K562 (cell line): ENCODE measurements around the gene RFWD3. TPM values are rescaled to one million over a fixed set of nuclear protein-coding genes. Genes with fewer than 3 reads are reported as not detected.

ENCODE experiments used
- ATF7 ChIP-seq: fragments of 450-650 bp; IDR thresholded peaks from 2 replicates; pipeline ENCODE4 v1.7.1; 2014; ENCODE audit warnings: mild to moderate bottlenecking, moderate library complexity
- CHD1 ChIP-seq: fragments of 200-600 bp; sonication (generic); IDR thresholded peaks from one replicate; pipeline ENCODE4 v1.6.1; 2012; ENCODE audit warnings: mild to moderate bottlenecking, moderate library complexity, low read length, inconsistent platforms
- GTF2F1 ChIP-seq: IDR thresholded peaks from 2 replicates; pipeline ENCODE4 v1.6.1; 2011; ENCODE audit warnings: low read depth, low read length, improper control_type of control experiment
- SUPT5H ChIP-seq: fragments of 450-650 bp; IDR thresholded peaks from 2 replicates; pipeline ENCODE4 v1.6.1; 2016
- TAF1 ChIP-seq: IDR thresholded peaks from 2 replicates; pipeline ENCODE4 v1.6.1; 2011; ENCODE audit warnings: mild to moderate bottlenecking, low read length, moderate library complexity; ENCODE audit not compliant: insufficient read depth, control insufficient read depth, severe bottlenecking; ENCODE audit errors: extremely low read depth
- THRAP3 ChIP-seq: fragments of 450-650 bp; IDR thresholded peaks from 2 replicates; pipeline ENCODE4 v1.6.1; 2016; ENCODE audit warnings: mild to moderate bottlenecking, inconsistent platforms, borderline replicate concordance
- XRCC4 ChIP-seq: IDR thresholded peaks from one replicate; pipeline ENCODE4 v1.6.1; 2011; ENCODE audit not compliant: insufficient read depth, insufficient read length; ENCODE audit errors: extremely low read depth
- XRCC5 ChIP-seq: fragments of 200-400 bp; formaldehyde crosslinking; IDR thresholded peaks from 2 replicates; pipeline ENCODE4 v1.6.1; 2017; ENCODE audit warnings: low read depth, mild to moderate bottlenecking, low read length
- ZNF23 ChIP-seq: fragments of 250-450 bp; sonication (Bioruptor Pico); IDR thresholded peaks from 2 replicates; pipeline ENCODE4 v1.4.0; 2020; ENCODE audit warnings: mild to moderate bottlenecking
- polyA plus RNA-seq, 8 experiments: library from polyadenylated mRNA; depleted of rRNA in 4 of 8; stranded (reverse) in 5 of 8; unstranded in 3 of 8; fragments of >200 nt; fragmentation: Nextera tagmentation in 2 of 8; fragmentation: Illumina TruSeq in 1 of 8; extraction: Ambion mirVana in 2 of 8; extraction: Trizol in 1 of 8; gene quantifications; 2 replicates each; pipeline versions ENCODE4 v1.2.1 to v1.2.3, GENCODE V29; 2011 to 2014; ENCODE audit warnings: inconsistent platforms in 1 of 8, missing spikeins in 1 of 8
- total RNA-seq, 7 experiments: library from RNA; depleted of rRNA in 6 of 7; stranded (reverse); fragments of >200 nt in 6 of 7; fragmentation: Illumina TruSeq in 2 of 7; extraction: Trizol in 2 of 7; gene quantifications; 2 replicates each; pipeline versions ENCODE4 v1.2.1 to v1.2.3, GENCODE V29; 2011 to 2021; ENCODE audit warnings: low replicate concordance in 1 of 7
- TF ChIP-seq, protein P1 (sequence below), 2 experiments: fragments of 450-650 bp; conservative IDR thresholded peaks; 2 replicates each; pipeline ENCODE4 v1.6.1; 2017; ENCODE audit warnings: mild to moderate bottlenecking in 2 of 2, moderate library complexity in 2 of 2
- TF ChIP-seq, protein P2 (sequence below): sonication (generic); formaldehyde crosslinking; IDR thresholded peaks from 2 replicates; pipeline ENCODE4 v1.8.1; 2023; ENCODE audit warnings: mild to moderate bottlenecking, missing genetic modification reagents
- TF ChIP-seq, protein P3 (sequence below): conservative IDR thresholded peaks from 2 replicates; pipeline ENCODE4 v1.6.1; 2011; ENCODE audit warnings: low read depth, mild to moderate bottlenecking, low read length; ENCODE audit not compliant: control insufficient read depth
- TF ChIP-seq, protein P4 (sequence below): sonication (generic); formaldehyde crosslinking; IDR thresholded peaks from 2 replicates; pipeline ENCODE4 v1.8.0; 2022; ENCODE audit warnings: mild to moderate bottlenecking, low read depth, missing genetic modification reagents
- TF ChIP-seq, protein P5 (sequence below), 2 experiments: fragments of 450-650 bp; IDR thresholded peaks; 2 replicates each; pipeline ENCODE4 v1.6.1; 2018; ENCODE audit warnings: mild to moderate bottlenecking in 2 of 2, low read depth in 1 of 2; ENCODE audit not compliant: partially characterized antibody in 2 of 2

The RFWD3 gene
- total and polyA plus RNA-seq, 9 of the 15 experiments (the other 6 are each of a cell fraction or from before 2014, with no cell fraction given) = 20.8 to 121 (median 79.0) TPM

DNA sequence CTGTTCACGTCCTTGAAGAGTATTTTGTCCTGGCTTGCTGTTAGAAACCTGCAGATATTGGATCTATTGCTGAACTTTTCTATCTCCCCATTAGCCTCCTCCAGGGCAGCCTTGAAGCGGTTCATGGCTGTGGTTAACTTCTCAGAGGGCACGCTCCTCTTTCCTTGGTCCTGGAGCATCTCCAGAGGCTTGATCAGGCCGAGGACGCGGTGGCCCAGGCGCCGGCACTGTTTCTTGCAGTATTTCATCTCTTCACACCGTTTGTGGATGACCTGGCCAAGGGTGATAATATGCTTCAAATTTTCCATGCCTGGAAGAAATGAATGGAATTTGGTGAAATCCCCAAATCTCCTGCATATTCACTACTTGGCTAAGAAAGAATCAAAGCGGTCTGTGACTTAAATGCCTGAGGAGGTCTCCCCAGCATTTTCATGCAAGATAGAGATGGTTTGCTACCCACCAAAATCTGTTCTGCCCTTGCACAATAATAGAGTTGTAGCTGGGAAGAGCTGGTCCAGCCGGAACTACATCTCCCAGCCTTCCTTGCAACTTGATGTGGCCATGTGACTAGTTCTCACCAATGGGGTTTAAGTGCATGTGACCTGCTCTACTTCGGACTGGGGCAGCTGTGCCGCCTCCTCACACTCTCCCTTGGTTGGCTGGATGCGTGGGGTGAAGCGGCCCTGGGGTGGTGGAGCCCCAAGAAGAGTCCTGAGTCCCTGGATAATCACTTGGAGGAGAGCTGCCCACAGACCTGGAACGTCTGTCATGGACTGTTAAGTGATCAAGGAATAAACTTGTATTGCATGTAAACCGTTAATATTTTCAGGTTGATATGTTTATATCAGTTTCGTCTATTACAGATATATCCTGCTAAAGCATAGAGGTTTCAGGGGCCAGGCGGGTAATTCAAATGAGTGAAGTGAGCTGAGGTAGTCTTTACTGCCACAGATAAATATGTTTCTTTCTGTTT, 29.1 kb upstream of the RFWD3 start (continued):
- TF ChIP-seq, protein P1, sequence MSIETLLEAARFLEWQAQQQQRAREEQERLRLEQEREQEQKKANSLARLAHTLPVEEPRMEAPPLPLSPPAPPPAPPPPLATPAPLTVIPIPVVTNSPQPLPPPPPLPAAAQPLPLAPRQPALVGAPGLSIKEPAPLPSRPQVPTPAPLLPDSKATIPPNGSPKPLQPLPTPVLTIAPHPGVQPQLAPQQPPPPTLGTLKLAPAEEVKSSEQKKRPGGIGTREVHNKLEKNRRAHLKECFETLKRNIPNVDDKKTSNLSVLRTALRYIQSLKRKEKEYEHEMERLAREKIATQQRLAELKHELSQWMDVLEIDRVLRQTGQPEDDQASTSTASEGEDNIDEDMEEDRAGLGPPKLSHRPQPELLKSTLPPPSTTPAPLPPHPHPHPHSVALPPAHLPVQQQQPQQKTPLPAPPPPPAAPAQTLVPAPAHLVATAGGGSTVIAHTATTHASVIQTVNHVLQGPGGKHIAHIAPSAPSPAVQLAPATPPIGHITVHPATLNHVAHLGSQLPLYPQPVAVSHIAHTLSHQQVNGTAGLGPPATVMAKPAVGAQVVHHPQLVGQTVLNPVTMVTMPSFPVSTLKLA (conservative IDR thresholded peaks at IDR 0.05) = peak in 1 of 2 experiments; percentile 60; a peak in 1 of 4 replicates
- peak; percentile 65 for TF ChIP-seq ATF7
- TF ChIP-seq, protein P2, sequence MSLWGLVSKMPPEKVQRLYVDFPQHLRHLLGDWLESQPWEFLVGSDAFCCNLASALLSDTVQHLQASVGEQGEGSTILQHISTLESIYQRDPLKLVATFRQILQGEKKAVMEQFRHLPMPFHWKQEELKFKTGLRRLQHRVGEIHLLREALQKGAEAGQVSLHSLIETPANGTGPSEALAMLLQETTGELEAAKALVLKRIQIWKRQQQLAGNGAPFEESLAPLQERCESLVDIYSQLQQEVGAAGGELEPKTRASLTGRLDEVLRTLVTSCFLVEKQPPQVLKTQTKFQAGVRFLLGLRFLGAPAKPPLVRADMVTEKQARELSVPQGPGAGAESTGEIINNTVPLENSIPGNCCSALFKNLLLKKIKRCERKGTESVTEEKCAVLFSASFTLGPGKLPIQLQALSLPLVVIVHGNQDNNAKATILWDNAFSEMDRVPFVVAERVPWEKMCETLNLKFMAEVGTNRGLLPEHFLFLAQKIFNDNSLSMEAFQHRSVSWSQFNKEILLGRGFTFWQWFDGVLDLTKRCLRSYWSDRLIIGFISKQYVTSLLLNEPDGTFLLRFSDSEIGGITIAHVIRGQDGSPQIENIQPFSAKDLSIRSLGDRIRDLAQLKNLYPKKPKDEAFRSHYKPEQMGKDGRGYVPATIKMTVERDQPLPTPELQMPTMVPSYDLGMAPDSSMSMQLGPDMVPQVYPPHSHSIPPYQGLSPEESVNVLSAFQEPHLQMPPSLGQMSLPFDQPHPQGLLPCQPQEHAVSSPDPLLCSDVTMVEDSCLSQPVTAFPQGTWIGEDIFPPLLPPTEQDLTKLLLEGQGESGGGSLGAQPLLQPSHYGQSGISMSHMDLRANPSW = no peak
- TF ChIP-seq SUPT5H = peak; percentile 64
- TF ChIP-seq CHD1 = no peak
- peak; percentile 60 for TF ChIP-seq TAF1
- no peak for TF ChIP-seq ZNF23 (CRISPR knock-in tag)
- no peak for TF ChIP-seq GTF2F1
- TF ChIP-seq, protein P3, sequence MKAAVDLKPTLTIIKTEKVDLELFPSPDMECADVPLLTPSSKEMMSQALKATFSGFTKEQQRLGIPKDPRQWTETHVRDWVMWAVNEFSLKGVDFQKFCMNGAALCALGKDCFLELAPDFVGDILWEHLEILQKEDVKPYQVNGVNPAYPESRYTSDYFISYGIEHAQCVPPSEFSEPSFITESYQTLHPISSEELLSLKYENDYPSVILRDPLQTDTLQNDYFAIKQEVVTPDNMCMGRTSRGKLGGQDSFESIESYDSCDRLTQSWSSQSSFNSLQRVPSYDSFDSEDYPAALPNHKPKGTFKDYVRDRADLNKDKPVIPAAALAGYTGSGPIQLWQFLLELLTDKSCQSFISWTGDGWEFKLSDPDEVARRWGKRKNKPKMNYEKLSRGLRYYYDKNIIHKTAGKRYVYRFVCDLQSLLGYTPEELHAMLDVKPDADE = peak; percentile 89; the same call in 1 of the 2 replicates
- TF ChIP-seq, protein P4, sequence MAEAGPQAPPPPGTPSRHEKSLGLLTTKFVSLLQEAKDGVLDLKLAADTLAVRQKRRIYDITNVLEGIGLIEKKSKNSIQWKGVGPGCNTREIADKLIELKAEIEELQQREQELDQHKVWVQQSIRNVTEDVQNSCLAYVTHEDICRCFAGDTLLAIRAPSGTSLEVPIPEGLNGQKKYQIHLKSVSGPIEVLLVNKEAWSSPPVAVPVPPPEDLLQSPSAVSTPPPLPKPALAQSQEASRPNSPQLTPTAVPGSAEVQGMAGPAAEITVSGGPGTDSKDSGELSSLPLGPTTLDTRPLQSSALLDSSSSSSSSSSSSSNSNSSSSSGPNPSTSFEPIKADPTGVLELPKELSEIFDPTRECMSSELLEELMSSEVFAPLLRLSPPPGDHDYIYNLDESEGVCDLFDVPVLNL = peak; percentile 38; the same call in 1 of the 2 replicates
- no peak for TF ChIP-seq XRCC4
- TF ChIP-seq, protein P5, sequence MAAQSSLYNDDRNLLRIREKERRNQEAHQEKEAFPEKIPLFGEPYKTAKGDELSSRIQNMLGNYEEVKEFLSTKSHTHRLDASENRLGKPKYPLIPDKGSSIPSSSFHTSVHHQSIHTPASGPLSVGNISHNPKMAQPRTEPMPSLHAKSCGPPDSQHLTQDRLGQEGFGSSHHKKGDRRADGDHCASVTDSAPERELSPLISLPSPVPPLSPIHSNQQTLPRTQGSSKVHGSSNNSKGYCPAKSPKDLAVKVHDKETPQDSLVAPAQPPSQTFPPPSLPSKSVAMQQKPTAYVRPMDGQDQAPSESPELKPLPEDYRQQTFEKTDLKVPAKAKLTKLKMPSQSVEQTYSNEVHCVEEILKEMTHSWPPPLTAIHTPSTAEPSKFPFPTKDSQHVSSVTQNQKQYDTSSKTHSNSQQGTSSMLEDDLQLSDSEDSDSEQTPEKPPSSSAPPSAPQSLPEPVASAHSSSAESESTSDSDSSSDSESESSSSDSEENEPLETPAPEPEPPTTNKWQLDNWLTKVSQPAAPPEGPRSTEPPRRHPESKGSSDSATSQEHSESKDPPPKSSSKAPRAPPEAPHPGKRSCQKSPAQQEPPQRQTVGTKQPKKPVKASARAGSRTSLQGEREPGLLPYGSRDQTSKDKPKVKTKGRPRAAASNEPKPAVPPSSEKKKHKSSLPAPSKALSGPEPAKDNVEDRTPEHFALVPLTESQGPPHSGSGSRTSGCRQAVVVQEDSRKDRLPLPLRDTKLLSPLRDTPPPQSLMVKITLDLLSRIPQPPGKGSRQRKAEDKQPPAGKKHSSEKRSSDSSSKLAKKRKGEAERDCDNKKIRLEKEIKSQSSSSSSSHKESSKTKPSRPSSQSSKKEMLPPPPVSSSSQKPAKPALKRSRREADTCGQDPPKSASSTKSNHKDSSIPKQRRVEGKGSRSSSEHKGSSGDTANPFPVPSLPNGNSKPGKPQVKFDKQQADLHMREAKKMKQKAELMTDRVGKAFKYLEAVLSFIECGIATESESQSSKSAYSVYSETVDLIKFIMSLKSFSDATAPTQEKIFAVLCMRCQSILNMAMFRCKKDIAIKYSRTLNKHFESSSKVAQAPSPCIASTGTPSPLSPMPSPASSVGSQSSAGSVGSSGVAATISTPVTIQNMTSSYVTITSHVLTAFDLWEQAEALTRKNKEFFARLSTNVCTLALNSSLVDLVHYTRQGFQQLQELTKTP (IDR thresholded peaks at IDR 0.05; ENCODE audit: low read depth in 1 of 2, partially characterized antibody in 2 of 2) = peak in 1 of 2 experiments; percentile 86
- no peak for TF ChIP-seq XRCC5
- TF ChIP-seq THRAP3 = no peak
